ENCODE data around the gene JRKL. TPM values are rescaled to one million over a fixed set of nuclear protein-coding genes. Genes with fewer than 3 reads are reported as not detected.

Gene JRKL
- total and polyA plus RNA-seq, 2 donors from 2014 or later = 4.6 to 12.5 TPM

DNA sequence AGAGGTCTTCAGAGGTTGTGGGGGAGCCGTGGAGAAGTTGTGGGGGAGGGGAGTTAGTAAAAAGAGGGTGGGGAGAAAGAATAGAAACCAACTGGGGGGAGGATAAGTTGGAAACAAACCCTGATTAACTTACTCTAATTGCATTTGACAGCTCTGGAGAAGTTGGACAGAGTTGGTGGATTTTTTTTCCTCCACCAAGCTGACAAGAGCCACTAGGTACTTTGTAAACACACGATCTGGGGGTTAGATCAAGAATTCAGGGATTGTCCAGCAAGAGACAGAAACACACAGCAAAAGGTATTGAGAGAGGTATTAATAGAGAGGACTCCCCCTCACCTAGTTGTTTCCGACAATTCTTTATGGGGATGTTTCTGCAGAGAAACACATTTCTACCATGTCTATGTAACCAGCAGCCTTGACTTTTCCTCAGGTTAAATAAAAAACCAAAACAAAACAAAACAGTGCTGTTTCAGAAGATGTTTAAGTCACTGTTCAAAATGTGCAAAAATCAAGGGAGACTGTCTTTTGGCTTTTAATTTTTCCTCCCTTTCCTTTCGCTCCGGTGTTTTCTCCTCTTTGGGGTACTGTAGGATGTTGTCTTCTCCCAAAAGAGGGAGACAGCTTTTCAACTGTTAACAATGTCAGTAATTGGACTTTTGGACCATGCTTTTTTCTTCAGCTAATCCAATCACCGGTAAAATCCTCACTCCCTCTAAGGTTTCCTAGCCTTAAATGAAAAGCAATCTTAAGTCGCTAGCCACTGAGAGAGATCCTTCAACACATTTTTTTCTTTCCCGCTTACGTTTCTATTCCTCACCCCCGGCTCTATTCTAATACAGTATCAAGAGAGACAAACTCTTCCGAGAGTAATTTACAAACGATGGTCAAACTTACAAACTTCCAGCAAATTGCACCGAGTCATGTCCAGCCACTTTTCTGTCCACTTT, 47.5 kb upstream of the JRKL start:
- DNase-seq (no peak), FAIRE-seq (no peak)
- H3K9me3 ChIP-seq (ENCODE audit: control insufficient read depth in 2 of 3, insufficient read depth in 1 of 3, low read length in 3 of 3) = no peaks in the 10 kb centered on the region
- H3K36me3 ChIP-seq (ENCODE audit: control insufficient read depth in 2 of 3, insufficient read depth in 3 of 3, low read length in 3 of 3) = no peaks in the 10 kb centered on the region
- peak overlapping the region; percentile 78 to 98 (median 91) for H3K9ac ChIP-seq (ENCODE audit: low read length in 3 of 3)
- H3K27me3 ChIP-seq (ENCODE audit: control insufficient read depth, insufficient read depth, low read length) = no peaks in the 10 kb centered on the region
- intact Hi-C loops (cut with DNase I) = no loop called here
- peak overlapping the region; percentile 88 to 98 (median 95) for H3K4me3 ChIP-seq (ENCODE audit: low read length in 3 of 3)
- peak overlapping the region; percentile 89 to 93 for H3K27ac ChIP-seq (ENCODE audit: low read depth in 2 of 2, low read length in 2 of 2)
- H3K4me1 ChIP-seq (ENCODE audit: control insufficient read depth in 2 of 3, insufficient read depth in 2 of 3, low read depth in 1 of 3, low read length in 3 of 3) = peaks cover 12 to 34% (median 23%) of the 10 kb centered on the region in 3 donors
- TF ChIP-seq, protein P1, sequence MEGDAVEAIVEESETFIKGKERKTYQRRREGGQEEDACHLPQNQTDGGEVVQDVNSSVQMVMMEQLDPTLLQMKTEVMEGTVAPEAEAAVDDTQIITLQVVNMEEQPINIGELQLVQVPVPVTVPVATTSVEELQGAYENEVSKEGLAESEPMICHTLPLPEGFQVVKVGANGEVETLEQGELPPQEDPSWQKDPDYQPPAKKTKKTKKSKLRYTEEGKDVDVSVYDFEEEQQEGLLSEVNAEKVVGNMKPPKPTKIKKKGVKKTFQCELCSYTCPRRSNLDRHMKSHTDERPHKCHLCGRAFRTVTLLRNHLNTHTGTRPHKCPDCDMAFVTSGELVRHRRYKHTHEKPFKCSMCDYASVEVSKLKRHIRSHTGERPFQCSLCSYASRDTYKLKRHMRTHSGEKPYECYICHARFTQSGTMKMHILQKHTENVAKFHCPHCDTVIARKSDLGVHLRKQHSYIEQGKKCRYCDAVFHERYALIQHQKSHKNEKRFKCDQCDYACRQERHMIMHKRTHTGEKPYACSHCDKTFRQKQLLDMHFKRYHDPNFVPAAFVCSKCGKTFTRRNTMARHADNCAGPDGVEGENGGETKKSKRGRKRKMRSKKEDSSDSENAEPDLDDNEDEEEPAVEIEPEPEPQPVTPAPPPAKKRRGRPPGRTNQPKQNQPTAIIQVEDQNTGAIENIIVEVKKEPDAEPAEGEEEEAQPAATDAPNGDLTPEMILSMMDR (IDR thresholded peaks at IDR 0.05; ENCODE audit: borderline replicate concordance, extremely low read depth, insufficient read depth) = no peak

DNA sequence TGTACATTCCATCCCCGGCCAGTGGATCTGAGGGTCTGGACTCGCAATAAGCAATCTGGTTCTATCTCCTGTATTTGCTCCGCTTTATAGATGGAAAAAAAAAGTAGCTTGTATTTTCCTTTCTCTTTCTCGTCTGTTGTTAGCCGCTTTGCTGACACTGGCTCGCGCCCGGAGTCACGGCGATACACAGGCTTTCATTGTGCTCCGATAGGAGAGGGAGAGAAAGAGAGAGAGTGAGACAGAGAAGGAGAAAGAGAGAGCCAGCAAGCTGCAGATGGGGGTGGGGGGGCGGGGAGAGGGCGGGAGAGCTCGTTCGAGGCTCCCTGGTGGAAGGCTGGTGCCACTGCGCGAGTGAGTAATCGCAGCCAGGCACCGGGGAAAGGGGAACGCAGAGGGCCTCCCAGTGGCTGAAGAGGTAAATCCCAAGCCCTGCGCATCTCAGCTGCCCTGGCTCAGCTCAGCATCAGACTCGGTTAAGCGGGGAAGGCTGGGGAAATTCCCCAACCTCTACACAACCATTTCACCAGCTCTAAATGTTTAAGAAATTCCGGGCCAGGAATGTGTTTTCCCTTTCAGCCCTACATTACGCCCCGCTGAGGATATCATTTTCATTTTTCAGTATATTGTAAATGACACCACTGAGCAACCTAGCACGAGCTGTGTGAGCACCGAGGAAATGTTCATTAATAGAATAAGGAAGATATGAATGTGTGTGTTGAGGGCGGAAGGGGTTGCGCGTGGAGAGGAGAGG, 46.7 kb upstream of the JRKL start, which contains the start of gene MAML2:
Gene MAML2 (minus strand): TSS at position 235 of the 751 bp plus-strand sequence. CDS start 1,300 bp downstream, outside the sequence.
- intact Hi-C loops (cut with DNase I) = no loop called here
- H3K9ac ChIP-seq (ENCODE audit: low read length in 3 of 3) = peak within 1 kb of the TSS; percentile 78 to 98 (median 91)
- H3K27ac ChIP-seq (ENCODE audit: low read depth in 2 of 2, low read length in 2 of 2) = peak within 1 kb of the TSS; percentile 89 to 93
- DNase-seq (peak; percentile 95 to 97 (median 96)), FAIRE-seq (no peak)
- TF ChIP-seq, protein P1 (IDR thresholded peaks at IDR 0.05; ENCODE audit: borderline replicate concordance, extremely low read depth, insufficient read depth) = peak; percentile 94
- H3K4me1 ChIP-seq (ENCODE audit: control insufficient read depth in 2 of 3, insufficient read depth in 2 of 3, low read depth in 1 of 3, low read length in 3 of 3) = peaks cover 12 to 29% (median 16%) of the 10 kb centered on the region in 3 donors
- no peaks in the 10 kb centered on the region for H3K9me3 ChIP-seq (ENCODE audit: control insufficient read depth in 2 of 3, insufficient read depth in 1 of 3, low read length in 3 of 3)
- H3K36me3 ChIP-seq (ENCODE audit: control insufficient read depth in 2 of 3, insufficient read depth in 3 of 3, low read length in 3 of 3) = no peaks in the 10 kb centered on the region
- H3K27me3 ChIP-seq (ENCODE audit: control insufficient read depth, insufficient read depth, low read length) = no peaks in the 10 kb centered on the region
- peak within 1 kb of the TSS; percentile 88 to 98 (median 95) for H3K4me3 ChIP-seq (ENCODE audit: low read length in 3 of 3)

DNA sequence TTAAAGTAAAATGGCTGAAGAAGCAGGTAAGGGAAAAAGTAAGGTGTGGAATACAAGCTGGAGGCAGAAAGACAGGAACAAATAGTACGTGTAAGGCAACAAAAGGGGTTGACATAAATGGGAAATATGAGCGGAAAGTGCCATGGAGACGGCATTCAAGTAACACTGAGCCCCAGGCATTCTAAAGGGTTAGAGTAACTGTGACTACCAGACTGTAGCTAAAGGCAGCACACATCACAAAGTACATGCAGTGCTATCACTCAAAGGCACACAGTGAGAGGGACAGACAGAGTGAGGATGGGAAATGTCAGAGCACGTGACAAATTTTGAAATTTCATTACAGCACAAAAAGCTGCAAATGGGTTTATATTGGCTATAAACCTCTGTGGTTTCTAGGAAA, 33.0 kb upstream of the JRKL start:
- no peaks in the 10 kb centered on the region for H3K27me3 ChIP-seq (ENCODE audit: control insufficient read depth, insufficient read depth, low read length)
- peak in 1 of 5 donors; percentile 11 for DNase-seq
- H3K4me1 ChIP-seq (ENCODE audit: control insufficient read depth in 2 of 3, insufficient read depth in 2 of 3, low read depth in 1 of 3, low read length in 3 of 3) = no peaks in the 10 kb centered on the region
- intact Hi-C loops (cut with DNase I) = no loop called here
- no peak for FAIRE-seq
- no peak overlapping the region for H3K27ac ChIP-seq (ENCODE audit: low read depth in 2 of 2, low read length in 2 of 2)
- no peak overlapping the region for H3K4me3 ChIP-seq (ENCODE audit: low read length in 3 of 3)
- peaks cover 3 to 12% (median 8%) of the 10 kb centered on the region in 3 donors for H3K36me3 ChIP-seq (ENCODE audit: control insufficient read depth in 2 of 3, insufficient read depth in 3 of 3, low read length in 3 of 3)
- TF ChIP-seq, protein P1 (IDR thresholded peaks at IDR 0.05; ENCODE audit: borderline replicate concordance, extremely low read depth, insufficient read depth) = no peak
- H3K9ac ChIP-seq (ENCODE audit: low read length in 3 of 3) = no peak overlapping the region
- no peaks in the 10 kb centered on the region for H3K9me3 ChIP-seq (ENCODE audit: control insufficient read depth in 2 of 3, insufficient read depth in 1 of 3, low read length in 3 of 3)
